ENCODE measurements around the gene ACE.

GRCh38 chr17:63519116-63519881 is 42.4 kb downstream of the ACE start:
- TF ChIP-seq CTCF (IDR thresholded peaks at IDR 0.05; ENCODE audit: insufficient read depth, low read depth, low read length) (no peak), EZH2 (IDR thresholded peaks at IDR 0.05; ENCODE audit: insufficient read depth, low read length) (no peak)

All from astrocyte (in vitro differentiated cells and primary cell).